Heart left ventricle (tissue), 13 donors: ENCODE measurements around the gene RPS6KA2.

Source experiments
- CTCF ChIP-seq, 12 donors: fragments of 200-600 bp; sonication (generic) in 4 of 12; IDR thresholded peaks; one replicate each; pipeline versions ENCODE4 v1.5.0 to v1.8.0; 2018 to 2022; ENCODE audit warnings: antibody characterized with exemption in 12 of 12, mild to moderate bottlenecking in 5 of 12
- POLR2A ChIP-seq, 2 donors: fragments of 450-650 bp; IDR thresholded peaks; one replicate each; pipeline ENCODE4 v1.6.1; 2017; ENCODE audit warnings: antibody characterized with exemption in 2 of 2, mild to moderate bottlenecking in 2 of 2, moderate library complexity in 2 of 2
- donor health status: ischemic (EF 13 %, LVEDD 7.1; RV severe dilation, severe dysfunction).
- donor health status: DM: no; HTN: yes; CAD: no.
- donor health status: DM: no; HTN: no; CAD: no.
- donor health status: ischemic (EF 25% LVEDD 6.9; RV normal size, moderate dysfunction).
- donor health status: ischemic (EF 25% LVEDD 5.7; RV mildly dilated, moderate dysfunction).
- donor health status: ischemic (EF 35%, LVEDD 5.7; RV mildly dilated, moderate dysfunction).
- donor health status: nonischemic (EF 11% LVEDD 7.7; RV severe dilation, severe dysfunction).
- donor health status: DM: yes; HTN: yes; CAD: no.
- donor health status: PGD.
- donor health status: ischemic (EF 29% LVEDD 5.4; RV normal size, mild dysfunction).
- donor health status: nonischemic (EF 23%, LVEDD 6.1; RV moderate dilation, normal function).

- TF ChIP-seq CTCF (IDR thresholded peaks at IDR 0.05) (no peak), POLR2A (IDR thresholded peaks at IDR 0.05) (no peak)
These were observed 86.3 kb downstream of the RPS6KA2 start for GRCh38 chr6:166540631-166541331.
